Tibial artery (tissue), 4 donors: ENCODE data around the gene RIN3.

ENCODE experiments used
- DNase-seq, 2 donors: peaks; one replicate each; pipeline ENCODE4 v3.0.0-alpha.2; 2019
- H3K27ac ChIP-seq, 2 donors: fragments of 200-600 bp; sonication (generic) in 1 of 2; 1 replicate in 1 of 2; 2 replicates in 1 of 2; pipeline ENCODE4 v1.5.1; 2018 to 2019; ENCODE audit warnings: mild to moderate bottlenecking in 1 of 2
- H3K27me3 ChIP-seq, 2 donors: fragments of 200-600 bp; sonication (generic) in 1 of 2; one replicate each; pipeline versions ENCODE4 v1.5.1 to v1.6.0; 2016 to 2019
- H3K36me3 ChIP-seq, 3 donors: fragments of 200-600 bp; sonication (generic) in 2 of 3; one replicate each; pipeline ENCODE4 v1.5.1; 2016 to 2019; ENCODE audit warnings: mild to moderate bottlenecking in 2 of 3
- H3K4me1 ChIP-seq, 4 donors: fragments of 200-600 bp; sonication (generic) in 2 of 4; 1 replicate in 3 of 4; 2 replicates in 1 of 4; pipeline ENCODE4 v1.5.1; 2016 to 2019
- H3K4me3 ChIP-seq, 2 donors: fragments of 200-600 bp; sonication (generic) in 1 of 2; 1 replicate in 1 of 2; 2 replicates in 1 of 2; pipeline ENCODE4 v1.5.1; 2018 to 2019; ENCODE audit warnings: mild to moderate bottlenecking in 2 of 2
- H3K9me3 ChIP-seq, 3 donors: fragments of 200-600 bp; sonication (generic) in 1 of 3; one replicate each; pipeline ENCODE4 v1.5.1; 2016 to 2019
- intact Hi-C: fragments of 100-400 bp; cut with DNase I; formaldehyde crosslinking; loops from one replicate; pipeline ENCODE4 v1.15.0; 2023; ENCODE audit warnings: low total_unique reads
- TF ChIP-seq, protein P1 (sequence below), 2 experiments: fragments of 200-600 bp in 1 of 2; fragments of 450-650 bp in 1 of 2; IDR thresholded peaks; one replicate each; pipeline ENCODE4 v1.5.1; 2017 to 2019; ENCODE audit warnings: antibody characterized with exemption in 2 of 2, mild to moderate bottlenecking in 1 of 2, moderate library complexity in 1 of 2

RIN3 gene

DNA sequence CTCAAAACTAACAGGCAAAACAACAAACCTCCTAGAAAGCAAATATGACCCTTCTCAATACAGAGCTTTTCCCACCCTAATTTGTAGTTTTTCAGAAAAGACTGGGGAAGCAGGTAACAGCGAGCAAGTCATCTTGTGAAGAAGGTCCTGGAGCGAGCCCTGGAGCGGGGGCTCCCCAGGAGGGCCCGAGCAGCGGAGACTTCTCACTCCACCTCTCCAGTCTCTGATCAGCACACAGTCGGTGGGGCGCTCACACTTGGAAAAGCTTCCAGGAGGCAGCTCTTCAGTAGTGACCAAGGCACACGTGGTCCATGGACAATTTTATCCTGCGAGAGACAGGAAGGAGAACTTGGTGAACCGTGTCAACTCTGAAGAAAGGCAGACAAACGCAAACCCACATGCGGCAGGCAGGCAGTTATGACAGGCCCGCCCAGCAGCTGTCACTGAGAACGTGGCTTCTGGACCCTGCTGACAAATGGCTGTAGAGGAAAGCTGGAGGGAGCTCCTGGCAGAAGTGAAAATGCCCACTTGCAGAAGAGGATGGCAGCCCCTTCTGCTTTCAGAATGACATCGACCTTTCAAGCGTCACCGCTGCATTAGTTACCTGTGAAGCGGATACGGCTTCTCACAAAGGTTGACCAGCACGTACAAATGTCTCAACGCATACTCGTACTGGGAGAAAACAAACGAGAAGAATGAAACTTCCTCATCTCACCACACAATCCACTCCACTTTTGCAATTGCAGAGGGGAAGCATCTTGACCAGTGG lies 190.6 kb downstream of the RIN3 start:
- peaks cover 0 to 3% (median 0%) of the 10 kb centered on the region in 4 donors for H3K4me1 ChIP-seq
- TF ChIP-seq, protein P1, sequence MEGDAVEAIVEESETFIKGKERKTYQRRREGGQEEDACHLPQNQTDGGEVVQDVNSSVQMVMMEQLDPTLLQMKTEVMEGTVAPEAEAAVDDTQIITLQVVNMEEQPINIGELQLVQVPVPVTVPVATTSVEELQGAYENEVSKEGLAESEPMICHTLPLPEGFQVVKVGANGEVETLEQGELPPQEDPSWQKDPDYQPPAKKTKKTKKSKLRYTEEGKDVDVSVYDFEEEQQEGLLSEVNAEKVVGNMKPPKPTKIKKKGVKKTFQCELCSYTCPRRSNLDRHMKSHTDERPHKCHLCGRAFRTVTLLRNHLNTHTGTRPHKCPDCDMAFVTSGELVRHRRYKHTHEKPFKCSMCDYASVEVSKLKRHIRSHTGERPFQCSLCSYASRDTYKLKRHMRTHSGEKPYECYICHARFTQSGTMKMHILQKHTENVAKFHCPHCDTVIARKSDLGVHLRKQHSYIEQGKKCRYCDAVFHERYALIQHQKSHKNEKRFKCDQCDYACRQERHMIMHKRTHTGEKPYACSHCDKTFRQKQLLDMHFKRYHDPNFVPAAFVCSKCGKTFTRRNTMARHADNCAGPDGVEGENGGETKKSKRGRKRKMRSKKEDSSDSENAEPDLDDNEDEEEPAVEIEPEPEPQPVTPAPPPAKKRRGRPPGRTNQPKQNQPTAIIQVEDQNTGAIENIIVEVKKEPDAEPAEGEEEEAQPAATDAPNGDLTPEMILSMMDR (IDR thresholded peaks at IDR 0.05) = no peak
- H3K27ac ChIP-seq = no peak overlapping the region
- intact Hi-C loops = no loop called here
- peaks cover 39 to 51% (median 40%) of the 10 kb centered on the region in 3 donors for H3K36me3 ChIP-seq
- no peaks in the 10 kb centered on the region for H3K9me3 ChIP-seq
- peak; percentile 60 to 81 for DNase-seq
- H3K4me3 ChIP-seq = no peak overlapping the region
- H3K27me3 ChIP-seq = no peaks in the 10 kb centered on the region

DNA sequence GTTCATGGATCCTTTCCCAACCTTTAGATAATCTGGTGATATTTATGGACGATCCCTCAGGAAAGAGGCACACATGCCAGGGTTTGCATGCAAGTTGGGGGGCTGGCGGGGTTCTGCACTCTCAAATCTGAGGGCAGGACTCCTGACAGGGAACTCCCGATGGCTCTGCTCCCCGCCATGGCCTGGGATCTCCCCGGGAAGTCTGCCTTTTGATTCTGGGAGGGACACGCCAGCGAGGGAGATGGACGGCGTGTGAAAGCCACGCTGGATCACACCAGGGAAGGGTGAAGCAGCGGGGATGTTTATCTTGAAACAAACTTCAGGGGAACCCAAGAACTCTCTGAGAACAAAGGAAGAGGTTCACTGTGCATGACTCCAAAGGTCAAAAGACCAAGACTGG lies 191.2 kb downstream of the RIN3 start:
- no peaks in the 10 kb centered on the region for H3K9me3 ChIP-seq
- H3K27me3 ChIP-seq = no peaks in the 10 kb centered on the region
- H3K4me3 ChIP-seq = no peak overlapping the region
- H3K27ac ChIP-seq = no peak overlapping the region
- peaks cover 0 to 3% (median 0%) of the 10 kb centered on the region in 4 donors for H3K4me1 ChIP-seq
- intact Hi-C loops = no loop called here
- H3K36me3 ChIP-seq = peaks cover 45 to 57% (median 46%) of the 10 kb centered on the region in 3 donors
- TF ChIP-seq, protein P1 (IDR thresholded peaks at IDR 0.05) = no peak
- DNase-seq = no peak

DNA sequence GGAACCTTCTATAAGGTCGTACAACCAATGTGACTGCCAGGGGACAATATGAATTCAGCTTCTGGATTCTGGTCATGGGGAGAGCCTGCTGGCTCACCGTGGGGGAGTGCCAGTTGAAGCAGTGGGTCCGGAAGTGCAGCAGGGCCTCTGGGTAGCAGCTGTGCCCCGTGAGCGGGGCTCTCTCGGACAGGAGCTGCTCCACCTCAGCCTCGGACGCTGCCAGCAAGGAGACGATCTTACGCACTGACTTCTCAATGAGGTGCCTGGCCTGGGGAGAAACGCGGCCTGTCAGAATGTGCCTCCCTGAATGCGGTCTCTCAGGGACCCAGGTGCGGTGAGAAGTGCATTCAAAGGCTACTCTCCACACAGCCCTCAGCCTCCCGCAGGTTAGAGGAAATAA lies 192.8 kb downstream of the RIN3 start:
- H3K27me3 ChIP-seq = no peaks in the 10 kb centered on the region
- peaks cover 0 to 3% (median 0%) of the 10 kb centered on the region in 4 donors for H3K4me1 ChIP-seq
- no peak overlapping the region for H3K4me3 ChIP-seq
- TF ChIP-seq, protein P1 (IDR thresholded peaks at IDR 0.05) = no peak
- intact Hi-C loops = no loop called here
- peaks cover 61 to 72% (median 62%) of the 10 kb centered on the region in 3 donors for H3K36me3 ChIP-seq
- no peaks in the 10 kb centered on the region for H3K9me3 ChIP-seq
- H3K27ac ChIP-seq = no peak overlapping the region
- DNase-seq = no peak

DNA sequence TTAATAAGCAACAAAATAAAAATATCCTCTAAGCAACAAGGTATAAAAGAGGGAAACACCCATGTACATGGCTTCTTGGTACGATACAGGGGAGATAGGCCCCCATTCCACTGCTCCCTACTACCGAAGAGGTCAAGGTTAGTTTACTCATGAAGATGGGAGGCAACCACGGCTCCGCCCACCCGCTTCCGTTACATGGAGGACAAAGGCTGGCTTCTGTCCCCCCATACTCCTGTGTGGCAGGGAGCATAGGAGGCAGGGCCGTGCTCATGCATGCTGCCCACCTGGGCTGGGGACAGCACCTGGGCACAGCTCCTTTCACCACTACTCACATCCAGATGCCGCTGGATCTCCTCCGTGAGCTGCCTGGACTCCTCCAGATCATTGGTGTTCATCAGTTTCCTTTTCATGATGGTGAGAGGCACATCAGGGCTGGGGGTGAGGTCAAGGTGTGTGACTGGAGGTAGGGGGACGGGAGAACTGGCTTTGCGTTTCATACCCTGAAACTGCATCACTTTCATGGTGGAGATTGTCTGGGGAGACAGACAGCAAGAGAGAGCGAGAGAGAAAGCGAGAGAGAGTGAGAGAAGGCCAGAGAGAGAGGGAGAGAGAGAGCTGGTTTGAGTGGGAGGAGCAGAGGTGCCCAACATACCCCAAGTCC lies 195.9 kb downstream of the RIN3 start:
- DNase-seq = no peak
- H3K36me3 ChIP-seq = peaks cover 59 to 83% (median 63%) of the 10 kb centered on the region in 3 donors
- no peaks in the 10 kb centered on the region for H3K27me3 ChIP-seq
- peaks cover 0 to 3% (median 0%) of the 10 kb centered on the region in 4 donors for H3K4me1 ChIP-seq
- no peaks in the 10 kb centered on the region for H3K9me3 ChIP-seq
- TF ChIP-seq, protein P1 (IDR thresholded peaks at IDR 0.05) = no peak
- H3K27ac ChIP-seq = no peak overlapping the region
- H3K4me3 ChIP-seq = no peak overlapping the region
- intact Hi-C loops = no loop called here

DNA sequence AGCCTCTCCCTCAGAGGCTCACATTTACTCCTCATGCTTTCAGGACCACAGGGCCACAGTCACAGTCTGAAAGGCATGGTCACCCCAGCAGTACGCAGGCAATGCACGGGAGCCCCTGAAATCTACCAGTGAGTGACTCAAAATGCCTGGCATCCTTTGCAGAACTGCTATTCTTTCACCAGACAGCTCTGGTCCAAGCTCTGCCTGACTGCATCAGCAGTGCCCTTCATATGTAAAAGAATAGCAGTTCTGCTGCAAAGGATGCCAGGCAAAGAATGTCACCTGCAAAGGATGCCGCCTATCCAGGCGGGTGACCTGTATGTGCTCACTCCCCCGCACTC lies 196.4 kb downstream of the RIN3 start:
- Histone ChIP-seq H3K9me3 (no peaks in the 10 kb centered on the region), H3K27ac (no peak overlapping the region), H3K27me3 (no peaks in the 10 kb centered on the region), H3K4me1 (peaks cover 0 to 3% (median 0%) of the 10 kb centered on the region in 4 donors), H3K4me3 (no peak overlapping the region), H3K36me3 (peaks cover 57 to 81% (median 58%) of the 10 kb centered on the region in 3 donors)
- intact Hi-C loops = no loop called here
- DNase-seq = no peak
- TF ChIP-seq, protein P1 (IDR thresholded peaks at IDR 0.05) = no peak
